ENCODE measurements around the gene GSS.

DNA sequence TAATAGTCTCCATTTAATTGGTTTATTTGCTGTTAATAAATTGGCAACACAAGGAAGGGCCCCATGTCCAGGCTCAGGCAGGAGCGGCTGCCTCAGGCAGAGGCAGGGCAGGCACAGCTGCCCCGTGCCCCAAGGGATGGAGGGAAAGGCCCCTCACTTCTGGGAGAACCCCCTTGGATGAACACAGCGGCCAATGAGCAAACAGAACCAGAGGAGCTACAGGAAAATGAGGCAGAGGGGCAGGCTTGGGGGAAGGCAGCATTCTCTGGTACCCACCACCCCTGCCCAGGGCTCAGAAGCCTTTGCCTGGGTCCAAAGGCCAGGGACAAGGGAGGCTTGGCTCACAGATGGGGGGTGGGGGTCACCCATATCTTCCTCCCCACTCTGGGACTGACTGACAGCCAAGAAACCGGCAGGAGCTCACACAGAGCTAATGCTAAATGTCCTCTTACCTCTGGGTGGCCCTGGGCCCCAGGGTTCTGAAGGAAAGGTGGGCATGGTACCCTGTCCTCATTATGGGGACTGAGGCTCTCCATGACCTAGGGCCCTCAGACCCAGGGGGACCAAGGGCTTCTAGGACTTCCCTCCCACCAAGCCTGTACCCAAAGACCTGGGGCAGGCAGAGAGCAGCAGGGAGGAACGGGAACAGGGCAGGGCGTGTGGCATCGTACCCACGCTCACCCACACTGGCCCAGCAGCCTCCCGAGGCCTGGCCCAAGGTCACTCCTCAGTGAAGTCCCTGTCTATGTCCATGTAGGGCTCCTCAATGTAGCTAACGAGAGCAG, 47.0 kb upstream of the GSS start:
- TF ChIP-seq POLR2AphosphoS5 (IDR thresholded peaks at IDR 0.05): no peak
- TF ChIP-seq EP300 (IDR thresholded peaks at IDR 0.05): no peak
- TF ChIP-seq, protein P1, sequence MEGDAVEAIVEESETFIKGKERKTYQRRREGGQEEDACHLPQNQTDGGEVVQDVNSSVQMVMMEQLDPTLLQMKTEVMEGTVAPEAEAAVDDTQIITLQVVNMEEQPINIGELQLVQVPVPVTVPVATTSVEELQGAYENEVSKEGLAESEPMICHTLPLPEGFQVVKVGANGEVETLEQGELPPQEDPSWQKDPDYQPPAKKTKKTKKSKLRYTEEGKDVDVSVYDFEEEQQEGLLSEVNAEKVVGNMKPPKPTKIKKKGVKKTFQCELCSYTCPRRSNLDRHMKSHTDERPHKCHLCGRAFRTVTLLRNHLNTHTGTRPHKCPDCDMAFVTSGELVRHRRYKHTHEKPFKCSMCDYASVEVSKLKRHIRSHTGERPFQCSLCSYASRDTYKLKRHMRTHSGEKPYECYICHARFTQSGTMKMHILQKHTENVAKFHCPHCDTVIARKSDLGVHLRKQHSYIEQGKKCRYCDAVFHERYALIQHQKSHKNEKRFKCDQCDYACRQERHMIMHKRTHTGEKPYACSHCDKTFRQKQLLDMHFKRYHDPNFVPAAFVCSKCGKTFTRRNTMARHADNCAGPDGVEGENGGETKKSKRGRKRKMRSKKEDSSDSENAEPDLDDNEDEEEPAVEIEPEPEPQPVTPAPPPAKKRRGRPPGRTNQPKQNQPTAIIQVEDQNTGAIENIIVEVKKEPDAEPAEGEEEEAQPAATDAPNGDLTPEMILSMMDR (IDR thresholded peaks at IDR 0.05): no peak
